Neutrophil (primary cell): Measurements from ENCODE around the gene MRPL39.
"Not testable (repeated sequence)": the region's sequence is repeated elsewhere in the genome, so short reads cannot be mapped to it uniquely, and the experiment has no call there.

Experiments used
- H3K27ac ChIP-seq: fragments of 200-600 bp; sonication (generic); 2 replicates; pipeline ENCODE4 v1.5.1; 2016; ENCODE audit warnings: mild to moderate bottlenecking, moderate library complexity
- H3K27me3 ChIP-seq: fragments of 200-600 bp; sonication (generic); 2 replicates; pipeline ENCODE4 v1.6.0; 2016; ENCODE audit warnings: mild to moderate bottlenecking
- H3K36me3 ChIP-seq: fragments of 200-600 bp; sonication (generic); 2 replicates; pipeline ENCODE4 v1.5.1; 2017
- H3K4me1 ChIP-seq, 2 experiments: fragments of 200-600 bp in 1 of 2; sonication (generic) in 1 of 2; 1 replicate in 1 of 2; 2 replicates in 1 of 2; pipeline versions ENCODE4 v1.5.1 to v1.6.1; 2013 to 2016; ENCODE audit warnings: low read depth in 1 of 2, low read length in 1 of 2, mild to moderate bottlenecking in 1 of 2, moderate library complexity in 1 of 2; ENCODE audit not compliant: control insufficient read depth in 1 of 2, insufficient read depth in 1 of 2
- H3K4me3 ChIP-seq, 2 experiments: fragments of 200-600 bp in 1 of 2; sonication (generic) in 1 of 2; 1 replicate in 1 of 2; 2 replicates in 1 of 2; pipeline ENCODE4 v1.5.1; 2013 to 2016; ENCODE audit warnings: low read depth in 1 of 2, low read length in 1 of 2, mild to moderate bottlenecking in 1 of 2, moderate library complexity in 1 of 2
- H3K9me3 ChIP-seq: fragments of 200-600 bp; sonication (generic); 2 replicates; pipeline ENCODE4 v1.5.1; 2016
- TF ChIP-seq, protein P1 (sequence below): fragments of 200-600 bp; sonication (generic); IDR thresholded peaks from 2 replicates; pipeline ENCODE4 v1.5.1; 2016; ENCODE audit warnings: antibody characterized with exemption

Gene MRPL39

DNA sequence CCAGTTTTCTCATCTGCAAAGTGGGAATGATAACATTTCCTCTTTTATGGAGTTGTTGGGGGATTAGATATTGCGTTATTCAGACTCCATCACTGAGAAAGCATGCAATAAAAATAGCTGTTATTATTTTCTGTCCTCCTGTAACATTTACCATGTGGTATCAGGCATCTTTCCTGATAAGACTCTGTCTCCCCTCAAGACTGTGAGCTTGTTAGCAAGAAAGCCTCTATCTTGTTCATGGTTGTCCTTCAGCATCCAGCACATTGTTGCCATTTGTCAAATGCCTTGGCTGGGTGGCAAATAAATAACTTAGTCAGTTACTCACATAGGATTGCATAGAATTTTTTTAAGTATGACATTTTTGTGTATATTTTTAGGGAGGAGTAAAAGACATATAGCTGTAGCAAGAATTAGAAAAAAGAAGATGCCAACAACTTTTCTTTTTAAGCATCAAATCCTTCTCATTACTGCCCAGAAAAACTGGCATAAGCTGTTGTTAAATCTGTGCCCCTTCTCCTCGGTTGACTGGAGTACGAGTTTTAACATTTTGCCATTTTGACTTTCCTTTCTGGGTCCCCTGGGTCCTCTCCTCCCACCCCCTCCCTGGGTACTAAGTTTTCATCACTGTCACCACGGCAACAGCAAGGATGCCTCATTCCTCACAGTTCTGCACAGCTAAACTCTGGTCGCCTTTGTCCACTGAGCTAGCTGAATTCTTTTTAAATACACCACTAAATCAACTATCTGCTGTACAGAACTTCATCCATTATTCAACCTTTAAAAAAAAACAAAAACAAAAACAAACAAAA is 30.8 kb upstream of the MRPL39 start:
- H3K36me3 ChIP-seq = no peaks in the 10 kb centered on the region
- H3K9me3 ChIP-seq = no peaks in the 10 kb centered on the region
- peaks cover 71% of the 10 kb centered on the region for H3K27me3 ChIP-seq
- TF ChIP-seq, protein P1, sequence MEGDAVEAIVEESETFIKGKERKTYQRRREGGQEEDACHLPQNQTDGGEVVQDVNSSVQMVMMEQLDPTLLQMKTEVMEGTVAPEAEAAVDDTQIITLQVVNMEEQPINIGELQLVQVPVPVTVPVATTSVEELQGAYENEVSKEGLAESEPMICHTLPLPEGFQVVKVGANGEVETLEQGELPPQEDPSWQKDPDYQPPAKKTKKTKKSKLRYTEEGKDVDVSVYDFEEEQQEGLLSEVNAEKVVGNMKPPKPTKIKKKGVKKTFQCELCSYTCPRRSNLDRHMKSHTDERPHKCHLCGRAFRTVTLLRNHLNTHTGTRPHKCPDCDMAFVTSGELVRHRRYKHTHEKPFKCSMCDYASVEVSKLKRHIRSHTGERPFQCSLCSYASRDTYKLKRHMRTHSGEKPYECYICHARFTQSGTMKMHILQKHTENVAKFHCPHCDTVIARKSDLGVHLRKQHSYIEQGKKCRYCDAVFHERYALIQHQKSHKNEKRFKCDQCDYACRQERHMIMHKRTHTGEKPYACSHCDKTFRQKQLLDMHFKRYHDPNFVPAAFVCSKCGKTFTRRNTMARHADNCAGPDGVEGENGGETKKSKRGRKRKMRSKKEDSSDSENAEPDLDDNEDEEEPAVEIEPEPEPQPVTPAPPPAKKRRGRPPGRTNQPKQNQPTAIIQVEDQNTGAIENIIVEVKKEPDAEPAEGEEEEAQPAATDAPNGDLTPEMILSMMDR = no peak
- no peak overlapping the region for H3K4me3 ChIP-seq
- peaks cover 0 to 13% of the 10 kb centered on the region in 2 experiments for H3K4me1 ChIP-seq
- H3K27ac ChIP-seq = no peak overlapping the region

DNA sequence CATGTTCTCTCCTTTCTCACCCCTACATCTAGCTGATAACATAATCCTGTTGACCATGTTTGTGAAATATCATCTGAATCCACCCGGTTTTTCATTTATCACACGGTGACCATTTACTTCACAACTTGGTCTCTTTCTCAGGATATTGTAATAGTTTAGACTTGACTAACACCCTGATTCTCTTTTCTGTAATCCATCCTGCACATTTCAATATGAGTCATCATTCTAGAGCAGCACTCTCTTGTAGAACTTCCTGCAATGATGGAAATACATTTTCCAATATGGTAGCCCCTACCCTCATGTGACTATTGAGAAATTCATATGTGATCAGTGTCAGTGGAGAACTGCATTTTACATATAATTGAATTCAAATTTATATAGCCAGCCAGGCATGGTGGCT is 29.4 kb upstream of the MRPL39 start:
- Histone ChIP-seq H3K36me3 (no peaks in the 10 kb centered on the region), H3K4me3 (no peak overlapping the region), H3K27ac (no peak overlapping the region), H3K4me1 (peaks cover 0 to 13% of the 10 kb centered on the region in 2 experiments), H3K27me3 (peaks cover 58% of the 10 kb centered on the region), H3K9me3 (no peaks in the 10 kb centered on the region)
- TF ChIP-seq, protein P1 = no peak

DNA sequence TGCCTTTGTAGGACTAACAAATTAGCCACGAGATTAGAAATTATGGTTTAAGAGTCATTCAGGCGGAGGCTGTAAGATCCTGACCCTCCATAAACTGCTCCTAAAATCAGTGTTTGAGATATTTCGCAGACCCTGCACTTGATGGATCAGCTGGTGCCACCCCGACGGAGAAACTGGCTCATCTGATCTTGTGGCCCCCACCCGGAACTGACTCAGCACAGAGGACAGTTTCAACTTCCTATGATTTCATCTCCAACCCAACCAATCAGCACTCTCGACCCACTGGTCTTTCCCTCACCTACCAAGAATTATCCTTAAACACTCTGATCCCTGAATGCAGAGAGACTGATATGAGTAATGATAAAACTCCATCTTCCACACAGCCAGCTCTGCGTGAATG is 28.0 kb upstream of the MRPL39 start:
- Histone ChIP-seq H3K9me3 (no peaks in the 10 kb centered on the region), H3K36me3 (no peaks in the 10 kb centered on the region), H3K4me3 (no peak overlapping the region), H3K27ac (no peak overlapping the region), H3K4me1 (peaks cover 0 to 13% of the 10 kb centered on the region in 2 experiments), H3K27me3 (peaks cover 44% of the 10 kb centered on the region)
- TF ChIP-seq, protein P1 = no peak

DNA sequence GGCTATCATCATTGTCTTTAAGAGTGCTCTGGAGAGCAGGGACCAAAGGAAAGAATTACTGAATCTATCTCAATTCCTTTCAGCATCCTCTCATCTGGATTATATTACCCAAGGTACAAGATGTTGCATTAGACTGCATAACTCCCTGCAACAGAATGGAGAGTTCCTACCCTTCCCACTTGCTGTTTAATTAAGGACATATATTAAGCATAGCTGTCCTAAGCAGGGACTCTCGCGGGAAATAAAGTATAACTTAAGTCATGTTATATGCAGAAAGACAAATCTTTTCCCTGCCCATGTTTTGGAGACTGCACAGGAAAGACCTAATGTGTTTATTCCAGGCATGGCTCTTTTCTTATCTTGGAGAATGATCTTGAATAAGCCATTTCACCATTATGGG is 25.0 kb upstream of the MRPL39 start:
- Histone ChIP-seq H3K36me3 (no peaks in the 10 kb centered on the region), H3K9me3 (no peaks in the 10 kb centered on the region), H3K27me3 (peaks cover 14% of the 10 kb centered on the region), H3K4me1 (no peaks in the 10 kb centered on the region), H3K4me3 (no peak overlapping the region), H3K27ac (no peak overlapping the region)
- TF ChIP-seq, protein P1 = no peak

DNA sequence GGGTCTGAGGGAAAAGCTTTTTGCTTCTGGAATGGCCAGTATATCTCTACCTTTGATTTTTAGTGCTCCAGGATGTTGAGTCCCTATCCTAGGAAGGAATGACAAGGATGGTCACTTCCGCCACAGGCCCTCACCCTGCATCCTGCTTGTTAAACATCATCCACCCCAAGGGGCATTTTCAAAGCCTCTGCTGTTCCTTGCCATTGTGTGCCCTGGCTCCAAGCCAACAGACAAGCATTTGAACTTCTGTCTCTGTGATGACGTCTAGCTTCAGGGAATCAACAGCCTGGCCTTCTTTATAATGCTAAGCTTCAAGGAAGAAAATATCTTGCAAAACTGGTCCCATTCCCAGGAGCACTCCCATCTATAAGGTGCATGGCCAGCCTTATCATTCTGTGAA is 19.5 kb upstream of the MRPL39 start:
- Histone ChIP-seq H3K27me3 (no peaks in the 10 kb centered on the region), H3K36me3 (no peaks in the 10 kb centered on the region), H3K4me1 (no peaks in the 10 kb centered on the region), H3K27ac (no peak overlapping the region), H3K9me3 (no peaks in the 10 kb centered on the region), H3K4me3 (no peak overlapping the region)
- TF ChIP-seq, protein P1 = no peak

DNA sequence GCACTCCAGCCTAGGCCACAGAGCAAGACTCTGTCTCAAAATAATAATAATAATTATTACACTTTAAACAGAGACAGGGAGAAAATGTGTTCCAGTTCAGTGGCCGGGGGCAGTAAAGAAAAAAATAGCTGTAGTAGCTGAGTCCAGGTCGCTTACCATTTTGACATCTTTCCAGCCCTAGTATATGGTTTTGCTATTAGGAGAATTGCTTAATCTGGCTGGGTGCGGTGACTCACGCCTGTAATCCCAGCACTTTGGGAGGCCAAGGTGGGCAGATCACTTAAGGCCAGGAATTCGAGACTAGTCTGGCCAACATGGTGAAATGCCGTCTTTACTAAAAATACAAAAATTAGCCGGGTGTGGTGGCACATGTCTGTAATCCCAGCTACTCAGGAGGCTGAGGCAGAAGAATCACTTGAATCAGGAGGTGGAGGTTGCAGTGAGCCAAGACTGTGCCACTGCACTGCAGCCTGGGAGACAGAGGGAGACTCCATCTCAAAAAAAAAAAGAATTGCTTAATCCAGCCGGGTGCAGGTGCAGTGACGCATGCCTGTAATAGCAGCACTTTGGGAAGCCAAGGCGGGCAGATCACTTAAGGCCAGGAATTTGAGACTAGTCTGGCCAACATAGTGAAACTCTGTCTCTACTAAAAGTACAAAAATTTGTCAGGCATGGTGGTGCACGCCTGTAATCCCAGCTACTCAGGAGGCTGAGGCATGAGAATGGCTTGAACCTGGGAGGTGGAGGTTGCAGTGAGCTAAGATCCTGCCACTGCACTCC is 18.7 kb upstream of the MRPL39 start:
- H3K27ac ChIP-seq, H3K4me3 ChIP-seq, H3K36me3 ChIP-seq, H3K9me3 ChIP-seq, H3K4me1 ChIP-seq, H3K27me3 ChIP-seq: not testable (repeated sequence)
